ENCODE data around the gene ARIH1. TPM values are rescaled to one million over a fixed set of nuclear protein-coding genes. Genes with fewer than 3 reads are reported as not detected.
"Not testable (repeated sequence)": the region's sequence is repeated elsewhere in the genome, so short reads cannot be mapped to it uniquely, and the experiment has no call there.

Gene ARIH1
- total RNA-seq, 1 donor from 2014 or later: 36.5 TPM

DNA sequence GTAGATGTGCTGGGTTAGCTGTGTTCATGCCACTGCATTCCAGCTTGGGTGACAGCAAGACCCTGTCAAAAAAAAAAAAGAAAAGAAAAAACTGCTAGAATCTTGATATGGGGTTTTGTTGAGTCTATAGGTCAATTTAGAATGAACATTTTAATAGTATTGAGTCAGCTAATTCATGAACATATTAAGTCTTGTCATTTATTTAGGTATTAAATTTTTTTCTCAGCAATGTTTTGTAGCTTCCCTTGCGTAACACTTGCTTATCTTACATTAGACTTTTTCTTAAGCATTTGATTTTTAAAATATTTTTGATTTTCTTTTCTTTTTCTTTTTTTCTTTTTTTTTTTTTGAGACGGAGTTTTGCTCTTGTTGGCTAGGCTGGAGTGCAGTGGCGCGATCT lies 119.7 kb downstream of the ARIH1 start:
- DNase-seq (ENCODE audit: extremely low read depth, low read depth, low spot score): no peak

DNA sequence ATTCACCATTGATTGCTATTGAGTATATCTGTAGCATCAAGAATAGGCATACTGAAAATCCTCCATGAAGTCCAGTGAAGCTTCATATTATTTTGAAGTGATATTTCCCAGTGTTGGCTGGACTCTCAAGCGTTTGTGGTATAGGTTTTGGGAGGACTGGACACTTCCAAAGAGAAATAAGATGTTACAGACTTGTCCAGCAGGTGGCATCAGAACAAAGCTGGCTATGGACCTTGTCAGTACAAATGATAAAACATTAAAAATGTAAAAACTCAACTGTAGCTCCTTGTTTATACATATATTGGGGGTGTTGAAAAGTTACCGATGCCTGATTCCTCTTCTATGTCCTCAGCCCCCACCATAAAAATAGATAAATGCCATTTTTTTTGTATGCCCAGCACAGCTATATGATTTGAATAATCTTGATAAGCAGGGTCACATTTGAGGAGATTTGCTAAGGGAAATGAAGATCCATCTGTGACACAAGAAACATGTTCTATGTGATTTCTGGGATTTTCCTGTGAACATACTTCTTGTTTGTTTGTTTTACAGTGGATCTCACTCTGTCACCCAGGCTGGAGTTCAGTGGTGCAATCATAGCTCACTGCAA lies 125.8 kb downstream of the ARIH1 start:
- DNase-seq (ENCODE audit: extremely low read depth, low read depth, low spot score): peak; percentile 27

DNA sequence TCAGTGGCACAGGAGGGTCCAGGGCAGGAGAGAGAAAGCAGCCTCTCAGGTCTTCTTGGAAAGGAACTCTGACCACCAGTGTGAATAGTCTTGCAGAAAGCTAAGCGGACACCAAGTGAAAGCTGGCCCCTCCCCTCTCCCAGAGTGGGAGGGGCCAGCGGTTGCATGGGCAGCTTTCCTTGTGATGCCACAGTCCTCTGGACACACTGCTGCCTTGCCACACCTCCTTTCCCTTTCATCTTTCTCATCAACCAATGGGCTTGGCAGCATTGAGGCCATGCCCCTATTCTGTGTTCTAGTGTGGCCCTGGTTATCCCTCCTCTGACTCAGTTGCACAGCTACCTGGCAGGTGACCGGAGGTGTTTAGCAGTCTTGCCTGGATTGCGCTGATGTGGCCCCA lies 130.7 kb downstream of the ARIH1 start:
- no peak for DNase-seq (ENCODE audit: extremely low read depth, low read depth, low spot score)

DNA sequence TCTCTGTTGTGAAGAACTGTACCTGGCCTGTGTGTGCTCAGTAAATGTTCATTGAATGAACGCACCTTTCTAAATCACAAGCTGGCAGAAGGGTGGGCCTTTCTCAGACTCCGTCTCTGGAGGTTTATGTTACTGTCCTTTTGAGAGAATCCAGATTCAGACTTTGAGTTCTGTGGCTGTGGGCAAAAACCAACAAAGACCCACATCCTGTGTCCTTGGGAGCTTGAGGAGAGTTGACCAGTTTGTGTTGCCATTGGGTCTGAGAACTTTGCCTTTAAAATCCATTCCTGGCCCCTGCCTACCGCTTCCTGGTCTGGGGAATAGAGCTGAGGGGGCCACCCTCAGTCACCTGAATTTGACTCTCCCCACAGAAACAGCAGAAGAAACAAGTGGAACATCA lies 134.0 kb downstream of the ARIH1 start:
- not testable (repeated sequence) for DNase-seq (ENCODE audit: extremely low read depth, low read depth, low spot score)

DNA sequence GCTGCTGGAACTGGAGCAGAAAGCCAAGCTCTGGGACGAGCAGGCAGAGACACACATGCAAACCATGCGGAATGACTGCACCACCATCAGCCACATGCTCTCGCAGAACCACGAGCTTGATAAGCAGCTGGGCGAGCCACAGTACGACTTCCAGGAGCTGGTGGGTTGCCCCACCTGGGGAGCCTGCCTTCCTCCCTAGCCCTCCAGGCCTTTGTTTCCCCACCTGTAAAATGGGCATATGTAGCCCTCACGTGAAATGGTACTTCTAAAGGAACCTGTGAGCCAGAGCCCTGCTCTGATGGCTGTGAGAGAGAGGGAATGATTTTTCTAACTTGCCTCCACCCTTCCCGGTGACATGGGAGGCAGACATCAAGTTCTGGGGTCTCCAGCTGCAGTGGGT lies 135.7 kb downstream of the ARIH1 start:
- no peak for DNase-seq (ENCODE audit: extremely low read depth, low read depth, low spot score)

DNA sequence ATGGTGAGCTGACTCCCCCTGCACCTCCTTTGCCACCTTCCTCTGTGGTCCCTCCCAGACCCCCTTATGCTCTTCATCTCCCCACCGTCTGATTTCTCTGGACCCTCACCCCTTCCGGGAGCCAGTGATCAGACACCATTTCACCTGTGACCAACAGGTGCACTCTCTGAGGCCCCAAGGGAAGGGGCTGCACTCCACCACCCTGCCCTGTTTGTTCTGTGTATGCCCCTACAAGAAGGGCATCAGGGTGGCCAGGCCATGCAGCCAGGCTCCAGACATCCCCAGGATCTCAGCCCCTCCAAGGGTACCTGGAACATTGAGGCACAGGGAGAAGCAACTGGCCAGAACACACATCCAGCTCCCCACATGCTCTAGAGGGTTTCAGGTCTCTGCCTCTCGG lies 138.2 kb downstream of the ARIH1 start:
- DNase-seq (ENCODE audit: extremely low read depth, low read depth, low spot score): not testable (repeated sequence)

DNA sequence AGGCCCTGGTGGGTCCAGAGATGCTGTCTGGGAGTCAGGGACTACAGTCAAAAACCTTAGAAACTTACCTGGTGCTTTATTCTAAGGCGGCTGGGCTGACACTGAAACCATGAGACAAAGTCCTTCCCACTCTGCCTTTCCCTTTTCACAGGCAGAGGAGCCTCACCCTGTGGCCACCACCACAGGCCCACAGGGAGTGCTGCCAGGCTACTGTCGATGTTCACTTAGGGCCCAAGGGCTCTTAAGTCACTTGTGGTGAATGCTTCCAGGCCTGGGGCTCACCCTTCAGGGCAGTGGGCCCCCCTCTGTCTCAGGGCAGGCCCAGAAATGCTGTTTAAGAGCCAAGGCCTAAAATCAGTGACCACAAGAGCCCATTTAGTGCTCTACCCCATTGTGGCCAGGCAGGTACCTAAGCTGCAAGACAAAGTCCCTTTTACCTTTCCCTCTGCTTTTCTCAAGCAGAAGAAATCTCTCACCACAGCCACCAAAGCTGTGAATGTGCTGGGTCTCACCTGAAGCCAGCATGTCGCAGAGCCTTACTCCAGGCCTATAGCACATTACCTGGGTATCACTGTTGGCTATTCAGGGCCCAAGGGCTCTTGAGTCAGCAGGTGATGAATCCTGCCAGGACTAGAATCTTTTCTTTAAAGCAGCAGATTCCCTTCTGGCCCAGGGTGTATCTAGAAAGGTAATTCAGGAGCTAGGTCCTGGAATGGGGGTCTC lies 140.8 kb downstream of the ARIH1 start:
- no peak for DNase-seq (ENCODE audit: extremely low read depth, low read depth, low spot score)

DNA sequence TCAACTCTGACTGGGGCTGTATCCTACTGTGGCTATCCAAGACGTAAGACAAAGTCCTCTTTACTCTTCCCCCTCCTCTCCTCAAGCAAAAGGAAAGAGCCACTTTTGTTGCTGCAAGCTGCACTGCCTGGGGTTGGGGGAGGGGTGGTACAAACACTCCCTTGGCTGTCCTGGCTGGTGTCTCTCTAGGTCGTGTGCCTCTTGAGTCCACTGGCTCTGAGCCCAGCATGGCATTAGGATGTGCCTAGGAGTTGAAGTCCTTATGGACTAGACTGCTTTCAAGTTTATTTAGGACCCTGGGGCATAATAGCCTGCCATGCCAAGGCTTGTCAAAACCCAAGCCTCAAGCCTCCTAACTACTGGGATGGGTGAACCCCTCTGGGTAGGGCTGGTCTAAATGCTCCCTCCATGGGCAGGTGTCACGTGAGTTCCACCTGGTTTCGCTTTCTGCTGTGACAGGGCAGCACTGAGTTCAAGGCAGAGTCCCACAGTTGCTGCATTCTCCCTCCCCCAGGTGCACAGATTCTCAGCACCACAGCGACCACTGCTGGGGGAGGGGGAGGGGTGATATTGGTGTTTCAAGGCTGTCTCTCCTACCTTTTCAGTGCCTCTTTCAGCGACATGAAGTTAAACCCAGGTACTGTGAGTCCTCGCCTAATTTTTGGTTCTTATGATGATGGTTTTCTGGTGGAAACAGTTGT lies 141.6 kb downstream of the ARIH1 start:
- DNase-seq (ENCODE audit: extremely low read depth, low read depth, low spot score): not testable (repeated sequence)

DNA sequence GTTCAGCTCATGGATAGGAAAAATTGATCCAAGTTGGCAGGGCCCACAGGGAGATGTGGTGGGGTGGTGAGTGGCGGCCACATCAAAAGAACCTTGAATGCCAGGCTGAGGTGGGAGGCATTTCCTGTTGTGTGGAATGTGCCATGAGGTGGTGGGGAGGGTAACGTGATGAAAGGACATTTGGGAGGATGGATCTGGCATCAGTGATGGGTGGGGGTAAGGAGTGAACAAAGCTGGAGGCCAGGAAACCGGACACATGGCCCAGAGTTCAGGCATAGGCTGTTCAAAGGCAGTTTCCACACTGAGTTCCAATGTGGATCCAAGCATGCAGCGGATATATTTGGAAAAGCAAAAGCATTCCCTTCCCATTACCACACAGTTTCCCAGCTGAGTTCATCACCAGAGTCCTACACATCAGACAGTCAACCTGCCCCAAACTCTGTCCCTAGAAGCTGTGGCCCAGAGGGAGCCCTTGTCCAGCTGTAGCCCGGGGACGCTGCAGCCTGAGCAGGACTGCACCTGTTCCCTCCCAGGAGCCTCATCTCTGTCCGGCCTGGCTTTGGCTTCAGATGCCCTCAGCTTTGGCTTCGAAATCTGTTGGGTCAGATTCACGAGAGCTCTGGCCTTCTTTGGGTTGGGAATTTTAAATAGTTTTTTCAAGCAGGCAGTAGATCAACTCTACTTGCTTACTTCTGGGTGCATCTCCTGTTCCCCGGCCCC lies 142.5 kb downstream of the ARIH1 start:
- no peak for DNase-seq (ENCODE audit: extremely low read depth, low read depth, low spot score)

DNA sequence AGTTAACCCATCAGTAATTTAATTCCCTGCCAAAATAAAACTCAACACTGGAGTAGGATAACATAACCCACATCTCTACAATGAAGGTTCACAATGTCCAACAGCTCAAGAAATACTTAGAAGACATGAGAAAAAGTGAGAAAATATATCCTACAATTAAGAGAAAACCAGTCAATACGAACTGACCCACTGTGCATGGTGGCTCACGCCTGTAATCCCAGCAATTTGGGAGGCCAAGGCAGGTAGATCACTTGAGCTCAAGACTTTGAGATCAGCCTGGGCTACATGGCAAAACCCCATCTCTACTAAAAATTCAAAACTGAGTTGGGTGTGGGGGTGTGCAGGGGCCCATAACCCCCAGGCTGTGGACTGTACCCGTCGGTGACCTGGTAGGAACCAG lies 149.7 kb downstream of the ARIH1 start:
- not testable (repeated sequence) for DNase-seq (ENCODE audit: extremely low read depth, low read depth, low spot score)

DNA sequence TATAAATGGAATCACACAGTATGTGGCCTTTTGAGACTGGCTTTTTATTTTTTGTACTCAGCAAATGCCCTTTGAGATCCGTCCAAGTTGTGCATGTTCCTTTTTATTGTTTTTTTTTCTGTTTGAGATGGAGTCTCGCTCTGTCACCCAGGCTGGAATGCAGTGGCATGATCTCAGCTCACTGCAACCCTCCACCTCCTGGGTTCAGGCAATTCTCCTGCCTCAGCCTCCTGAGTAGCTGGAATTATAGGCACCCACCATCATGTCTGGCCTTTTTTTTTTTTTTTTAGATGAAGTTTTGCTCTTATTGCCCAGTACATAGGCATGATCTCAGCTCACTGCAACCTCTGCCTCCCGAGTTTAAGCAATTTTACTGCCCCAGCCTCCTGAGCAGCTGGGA lies 152.0 kb downstream of the ARIH1 start:
- not testable (repeated sequence) for DNase-seq (ENCODE audit: extremely low read depth, low read depth, low spot score)

DNA sequence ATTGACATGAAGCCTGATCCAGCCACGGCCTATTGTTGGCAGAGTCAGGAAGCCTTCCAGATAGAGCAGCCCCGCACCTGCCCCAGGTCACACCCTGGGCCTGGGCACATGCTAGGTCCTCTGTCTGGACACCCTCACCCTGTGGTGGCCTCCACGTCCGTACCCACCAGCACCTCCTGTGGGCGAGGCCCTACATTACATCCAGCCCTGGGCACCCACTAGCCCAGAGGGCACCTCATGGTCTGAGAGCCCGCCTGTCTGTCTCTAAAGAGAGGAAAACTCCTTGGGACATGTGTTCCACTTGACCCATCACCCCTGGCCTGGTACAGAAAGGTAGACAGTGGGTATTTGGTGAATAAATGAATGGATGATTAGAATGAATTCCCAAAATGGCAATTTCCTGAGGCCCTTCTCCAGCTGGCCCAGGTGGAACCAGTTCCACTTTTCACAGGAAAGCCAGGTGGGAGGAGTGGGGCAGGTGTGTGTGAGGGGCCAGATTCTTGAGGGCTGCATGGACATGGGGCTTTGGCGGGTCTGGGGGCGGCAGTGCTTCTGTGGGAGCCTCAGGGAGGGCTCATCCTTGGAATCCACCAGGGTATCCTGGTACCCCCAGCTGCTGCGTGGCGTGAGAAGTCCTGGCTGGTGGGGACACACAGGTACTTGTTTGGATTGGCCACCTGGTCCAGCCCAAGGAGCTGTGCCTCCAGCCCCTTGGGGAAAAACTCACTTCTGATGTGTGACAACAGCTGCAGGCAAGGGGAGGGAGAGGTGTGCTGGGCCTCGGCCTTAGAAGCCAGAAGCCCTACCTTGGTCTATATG lies 154.3 kb downstream of the ARIH1 start:
- not testable (repeated sequence) for DNase-seq (ENCODE audit: extremely low read depth, low read depth, low spot score)

DNA sequence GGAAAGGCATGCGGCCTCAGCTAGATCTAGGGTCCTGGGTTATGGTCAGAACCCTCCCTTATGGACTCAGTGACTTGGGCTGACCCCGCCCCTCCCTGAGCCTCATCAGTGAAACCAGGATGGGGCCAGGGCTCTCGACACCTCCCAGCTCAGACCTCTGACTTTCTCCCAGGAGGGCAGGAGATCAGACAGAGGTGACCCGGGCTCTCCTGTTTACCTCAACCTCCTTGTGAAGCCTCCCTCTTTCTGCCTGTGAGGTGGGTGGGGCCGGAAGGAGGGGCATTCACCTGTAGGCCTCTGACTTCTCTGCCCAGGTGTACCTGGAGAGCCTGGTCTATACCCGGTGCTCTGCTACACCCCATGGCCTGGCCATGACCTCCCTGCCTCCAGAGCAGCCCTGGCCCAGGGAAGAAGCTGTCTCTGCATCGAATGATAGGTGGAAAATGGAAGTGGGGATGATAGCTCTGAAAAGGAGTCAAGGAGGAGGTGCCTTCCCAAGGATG lies 155.0 kb downstream of the ARIH1 start:
- DNase-seq (ENCODE audit: extremely low read depth, low read depth, low spot score): not testable (repeated sequence)

DNA sequence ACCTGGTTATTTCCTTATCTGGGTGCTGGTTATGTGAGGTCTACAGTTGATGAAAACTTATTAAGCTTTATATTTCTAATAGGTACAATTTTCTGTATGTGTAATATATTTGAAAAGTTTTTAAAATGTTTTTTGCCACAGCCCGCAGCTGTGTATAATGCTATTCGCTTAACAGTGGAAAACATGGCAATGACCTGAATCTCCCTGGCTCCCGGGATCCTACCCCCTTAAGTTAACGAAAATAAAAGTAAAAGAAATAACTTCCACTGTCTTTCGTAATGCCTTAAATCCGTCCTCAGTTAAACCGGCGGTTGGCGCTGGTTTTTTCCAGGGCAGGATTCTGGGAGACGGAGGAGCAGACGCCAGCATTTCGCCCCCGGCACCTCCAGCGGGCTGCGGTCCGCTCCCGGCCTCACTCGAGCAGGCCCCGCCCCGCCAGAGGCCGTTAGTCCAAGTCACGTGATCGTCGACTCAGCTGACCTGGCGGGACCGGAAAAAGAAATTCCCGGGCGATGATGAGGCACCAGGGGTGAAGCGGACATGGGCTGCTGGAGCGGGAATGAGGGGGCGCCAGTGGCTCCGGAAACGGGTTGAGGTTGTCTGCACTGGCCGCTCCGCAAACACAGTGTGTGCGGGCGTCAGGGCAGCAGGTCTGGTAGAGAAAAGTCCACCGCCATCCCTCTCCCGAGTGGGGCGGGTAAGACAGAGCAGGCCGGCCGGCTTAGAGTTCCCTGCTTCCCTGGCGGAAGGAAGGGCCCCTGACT lies 162.6 kb downstream of the ARIH1 start:
- not testable (repeated sequence) for DNase-seq (ENCODE audit: extremely low read depth, low read depth, low spot score)

DNA sequence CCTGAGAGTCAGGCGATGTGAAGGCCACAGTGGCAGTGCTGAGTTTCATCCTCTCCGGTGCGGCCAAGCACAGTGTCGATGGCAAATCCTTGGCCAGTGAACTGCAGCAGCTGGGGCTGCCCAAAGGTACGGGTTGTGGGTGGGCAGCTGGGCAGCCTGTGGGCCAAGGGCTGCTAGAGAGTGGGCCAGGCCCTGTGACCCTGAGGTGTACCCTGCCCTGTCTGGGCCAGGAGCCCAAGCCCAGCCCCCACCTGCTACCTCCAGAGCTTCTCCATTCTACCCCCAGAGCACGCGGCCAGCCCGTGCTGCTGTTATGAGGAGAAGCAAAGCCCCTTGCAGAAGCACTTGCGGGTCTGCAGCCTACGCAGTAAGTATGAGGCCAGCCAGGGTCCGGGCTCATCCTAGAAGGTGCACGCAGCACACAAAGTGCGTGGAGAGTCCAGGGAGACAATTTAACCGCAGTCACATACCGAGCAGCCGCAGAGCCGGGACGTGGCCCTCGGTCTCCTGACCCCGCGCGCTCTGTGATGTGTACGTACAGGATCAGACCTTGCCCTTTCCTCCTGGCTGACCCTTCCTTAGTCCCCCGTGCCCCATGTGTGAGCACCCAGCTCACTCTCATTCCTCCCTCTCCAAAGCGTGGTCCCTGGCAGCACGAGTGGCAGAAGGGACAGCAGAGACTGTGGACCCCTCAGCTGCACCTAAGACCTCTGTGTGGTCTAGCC lies 165.8 kb downstream of the ARIH1 start:
- DNase-seq (ENCODE audit: extremely low read depth, low read depth, low spot score): not testable (repeated sequence)

DNA sequence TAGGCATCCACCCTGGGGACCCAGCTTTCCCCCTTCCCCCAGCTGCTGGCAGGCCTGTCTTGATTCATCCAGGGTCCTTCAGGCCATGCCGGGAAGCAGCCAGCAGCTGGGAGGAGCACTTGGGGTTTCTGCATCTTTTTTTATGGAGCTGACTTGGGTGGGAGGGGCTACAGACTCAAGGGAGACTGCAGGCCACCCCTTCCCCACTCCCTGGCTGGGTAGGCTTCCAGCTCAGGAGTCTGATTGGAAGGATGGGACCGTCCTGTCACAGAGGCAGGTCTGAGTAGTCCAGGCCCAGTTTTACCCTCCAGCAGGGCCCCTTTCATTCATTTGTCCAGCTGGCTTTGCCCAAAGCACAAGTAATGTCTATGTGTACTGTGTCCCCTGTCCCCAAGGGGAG lies 168.1 kb downstream of the ARIH1 start:
- not testable (repeated sequence) for DNase-seq (ENCODE audit: extremely low read depth, low read depth, low spot score)

DNA sequence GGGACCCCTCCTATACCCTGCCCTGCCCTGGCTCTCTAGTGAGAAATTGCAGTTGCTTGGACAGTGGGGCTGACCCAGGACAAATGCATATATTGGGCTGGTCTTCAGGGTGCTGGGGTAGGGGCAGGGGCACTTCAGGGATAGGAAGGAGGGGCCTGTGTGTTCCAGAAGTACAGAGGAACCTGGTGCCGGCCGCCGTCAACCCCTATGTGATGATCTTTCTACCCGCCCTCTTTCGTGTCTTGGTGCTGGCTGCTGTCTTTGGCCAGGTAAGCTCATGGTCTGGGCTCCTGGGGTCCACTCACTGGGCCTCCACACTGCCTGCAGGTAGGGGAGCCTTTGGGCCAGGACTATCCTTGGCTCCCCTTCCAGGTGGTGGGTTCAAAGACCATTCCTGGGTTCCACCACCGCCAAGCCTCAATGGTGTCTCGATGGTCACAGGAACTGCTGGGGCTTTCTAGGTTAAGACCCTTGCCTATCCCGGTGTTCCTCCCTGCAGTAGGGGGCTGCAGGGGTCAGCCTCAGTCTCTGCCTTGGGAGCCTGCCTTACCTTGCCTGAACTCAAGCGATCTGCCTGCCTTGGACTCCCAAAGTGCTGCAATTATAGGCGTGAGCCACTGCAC lies 174.6 kb downstream of the ARIH1 start:
- DNase-seq (ENCODE audit: extremely low read depth, low read depth, low spot score): not testable (repeated sequence)
